Measurements from ENCODE around the gene BRME1.

GRCh38 chr19:13929340-13929739, 23.4 kb upstream of the BRME1 start:
- TF ChIP-seq POLR2A (IDR thresholded peaks at IDR 0.05) (no peak), CTCF (IDR thresholded peaks at IDR 0.05) (no peak)

Measured in Peyer's patch (tissue), 4 donors.